Endometrium (tissue), 2 donors: Measurements from ENCODE around the gene SCNN1A.

Experiments
- FAIRE-seq: peaks from 2 replicates; lab custom pipeline; 2012; peaks lifted over from hg19 to GRCh38; lab: Jason Lieb, UNC
- donor health status: control.
- donor health status: control.

Gene SCNN1A

DNA sequence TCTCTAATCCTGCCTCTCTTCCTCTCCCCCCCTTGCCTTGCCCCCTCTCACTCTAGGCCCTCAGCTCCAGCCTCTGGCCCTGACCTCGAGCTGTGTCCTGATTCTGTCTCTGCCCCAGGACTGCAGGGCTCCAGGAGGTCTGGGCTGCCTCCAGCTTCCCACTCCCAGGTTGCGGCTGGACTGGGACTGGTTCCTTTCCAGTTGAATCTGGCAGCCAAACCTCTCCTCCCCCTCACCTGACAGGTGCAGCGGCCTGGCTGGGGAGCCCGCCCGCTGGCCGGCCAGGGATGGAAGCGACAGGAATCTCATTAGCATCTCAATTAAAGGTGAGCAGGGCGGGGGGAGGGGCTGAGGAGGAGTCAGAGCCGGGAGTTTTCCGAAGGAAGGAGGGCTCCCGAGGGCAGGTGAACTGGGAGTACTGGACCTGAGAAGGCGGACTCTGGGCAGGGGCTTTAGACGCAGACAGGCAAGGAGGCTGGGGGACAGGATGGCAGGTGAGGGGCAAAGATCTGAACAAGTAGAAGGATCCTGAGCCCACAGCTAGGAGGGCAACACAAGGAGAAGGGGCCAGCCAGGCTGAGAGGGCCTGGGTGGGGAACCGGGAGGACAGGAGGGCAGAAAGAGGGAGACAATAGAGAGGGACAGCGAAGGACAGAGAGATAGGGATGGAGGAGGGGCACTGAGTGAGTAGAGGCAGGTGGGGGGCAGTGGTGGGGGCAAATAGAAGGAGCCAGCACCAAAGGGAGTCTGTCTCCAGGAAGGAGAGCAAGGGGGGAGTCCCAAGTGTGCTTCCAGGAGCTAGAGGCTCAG is at the start of gene SCNN1A:
TSS of gene SCNN1A (minus strand) at position 295 of the 810 bp plus-strand sequence. CDS start 780 bp downstream, outside the sequence.
- FAIRE-seq, result no peak

DNA sequence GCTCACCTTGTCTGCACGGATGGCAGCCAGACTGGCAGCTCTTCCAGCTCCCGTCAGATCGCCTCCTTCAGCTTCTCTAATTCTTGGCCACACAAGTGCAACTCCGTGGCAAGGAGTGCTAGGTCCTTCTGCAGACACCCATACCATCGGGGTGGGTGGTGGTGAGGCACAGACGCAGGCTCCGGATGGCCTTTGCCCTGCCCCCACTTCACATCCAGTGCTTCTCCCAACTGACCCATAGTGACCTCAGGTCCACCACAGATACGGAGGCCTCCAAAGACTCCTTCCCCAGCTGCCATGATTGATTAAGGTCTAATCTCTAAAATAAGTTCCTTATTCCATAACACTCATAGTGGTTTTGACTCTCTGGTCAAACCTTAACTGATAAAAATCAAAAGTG is 49.5 kb upstream of the SCNN1A start:
- no peak for FAIRE-seq

DNA sequence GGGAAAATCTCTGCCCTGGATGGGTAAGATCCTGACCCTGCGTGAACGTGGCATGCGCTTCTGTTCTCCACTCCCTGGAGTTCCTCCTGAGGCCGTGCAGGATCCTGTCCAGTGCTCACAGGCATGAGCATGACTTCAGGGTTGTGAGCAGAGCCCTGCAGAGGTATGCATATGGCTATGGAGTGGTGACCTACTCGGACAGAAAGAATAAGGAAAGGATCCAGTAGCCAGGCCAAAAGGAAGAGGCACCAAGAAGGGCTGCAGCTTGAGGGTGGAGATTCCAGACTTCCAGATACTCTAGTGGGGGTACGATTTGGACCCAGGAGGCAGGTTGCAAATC is 48.6 kb upstream of the SCNN1A start:
- FAIRE-seq, result no peak

DNA sequence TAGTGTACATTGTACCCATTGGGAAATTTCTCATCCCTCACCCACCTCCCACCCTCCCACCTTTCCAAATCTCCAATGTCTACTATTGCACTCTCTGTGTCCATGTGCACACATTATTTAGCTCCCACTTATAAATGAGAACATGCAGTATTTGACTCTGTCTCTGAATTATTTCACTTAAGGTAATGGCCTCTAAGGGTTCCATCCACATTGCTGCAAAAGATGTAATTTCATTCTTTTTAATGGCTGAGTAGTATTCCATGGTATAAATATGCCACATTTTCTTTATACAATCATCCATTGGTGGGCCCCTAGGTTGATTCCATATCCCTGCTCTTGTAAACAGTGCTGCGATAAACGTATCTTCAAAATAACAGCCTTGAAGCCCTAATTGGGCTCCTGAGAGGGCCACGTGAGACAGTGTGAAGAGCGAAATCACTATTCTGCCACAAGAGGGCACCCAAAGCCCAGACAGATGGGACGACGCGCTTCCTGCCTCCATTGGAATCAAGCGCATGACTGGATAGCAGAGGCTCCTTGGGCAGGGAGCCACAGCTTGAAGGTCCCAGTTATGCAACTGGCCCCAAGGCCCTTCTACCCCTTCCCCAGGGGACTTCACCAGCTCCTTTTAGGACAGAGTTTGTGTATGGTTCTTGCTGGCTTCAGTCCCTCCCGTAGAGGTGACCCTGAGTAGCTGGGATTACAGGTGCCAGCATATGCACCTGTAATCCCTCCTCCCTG is 48.1 kb upstream of the SCNN1A start:
- peak; percentile 21 for FAIRE-seq

DNA sequence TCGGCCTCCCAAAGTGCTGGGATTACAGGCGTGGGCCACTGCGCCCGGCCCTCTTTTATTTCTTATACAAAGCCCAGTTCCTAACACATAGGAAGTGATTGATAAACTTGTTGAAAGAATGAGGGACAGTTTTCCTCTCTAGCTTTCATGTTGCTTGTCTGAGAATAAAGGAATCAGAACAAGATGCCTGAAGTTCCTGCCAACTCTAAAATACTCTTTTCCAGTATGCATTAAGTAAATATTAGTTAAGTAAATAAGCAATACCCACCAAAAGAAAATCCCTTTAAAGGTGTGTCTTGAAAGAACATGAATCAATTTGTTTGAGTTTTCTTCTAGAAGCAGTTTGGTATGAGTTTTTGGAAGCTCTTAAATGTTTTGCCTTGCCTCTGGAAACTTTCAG is 45.0 kb upstream of the SCNN1A start:
- no peak for FAIRE-seq

DNA sequence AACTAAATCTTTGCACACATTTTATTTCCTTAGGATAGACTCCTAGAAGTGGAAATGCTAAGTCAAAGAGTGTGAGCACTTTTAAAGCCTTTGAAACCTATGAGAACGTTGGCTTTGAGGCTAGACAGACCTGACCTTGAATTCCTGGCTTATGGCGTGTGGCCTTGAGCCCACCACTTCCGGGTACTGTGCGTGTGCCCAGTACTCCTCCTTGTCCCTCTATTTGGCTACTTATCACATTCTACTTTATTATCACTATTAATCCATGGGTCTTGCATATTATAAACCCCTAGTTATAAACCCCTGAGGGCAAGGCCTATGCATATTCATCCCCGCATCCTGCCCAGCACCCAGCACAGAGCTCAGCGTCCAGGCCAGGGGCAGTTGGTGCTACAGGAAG is 43.4 kb upstream of the SCNN1A start:
- no peak for FAIRE-seq

DNA sequence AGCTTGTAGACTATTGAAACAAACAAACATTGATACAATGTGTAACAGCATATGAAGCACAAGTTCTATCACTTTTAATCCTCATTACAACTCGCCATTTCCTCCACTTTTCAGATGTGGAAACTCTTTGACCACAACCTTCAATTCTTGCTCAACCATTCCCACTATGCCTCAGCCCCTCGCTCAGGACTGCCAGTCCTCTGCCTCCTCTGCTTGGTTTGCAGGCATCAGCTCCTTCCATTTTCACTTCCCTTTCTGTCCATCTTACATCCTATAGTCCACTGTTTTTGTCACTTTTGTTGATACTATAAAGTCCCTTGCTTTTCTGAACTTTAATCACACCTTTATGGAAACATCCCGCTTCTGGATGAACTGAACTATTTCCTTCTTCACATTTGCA is 41.2 kb upstream of the SCNN1A start:
- no peak for FAIRE-seq

DNA sequence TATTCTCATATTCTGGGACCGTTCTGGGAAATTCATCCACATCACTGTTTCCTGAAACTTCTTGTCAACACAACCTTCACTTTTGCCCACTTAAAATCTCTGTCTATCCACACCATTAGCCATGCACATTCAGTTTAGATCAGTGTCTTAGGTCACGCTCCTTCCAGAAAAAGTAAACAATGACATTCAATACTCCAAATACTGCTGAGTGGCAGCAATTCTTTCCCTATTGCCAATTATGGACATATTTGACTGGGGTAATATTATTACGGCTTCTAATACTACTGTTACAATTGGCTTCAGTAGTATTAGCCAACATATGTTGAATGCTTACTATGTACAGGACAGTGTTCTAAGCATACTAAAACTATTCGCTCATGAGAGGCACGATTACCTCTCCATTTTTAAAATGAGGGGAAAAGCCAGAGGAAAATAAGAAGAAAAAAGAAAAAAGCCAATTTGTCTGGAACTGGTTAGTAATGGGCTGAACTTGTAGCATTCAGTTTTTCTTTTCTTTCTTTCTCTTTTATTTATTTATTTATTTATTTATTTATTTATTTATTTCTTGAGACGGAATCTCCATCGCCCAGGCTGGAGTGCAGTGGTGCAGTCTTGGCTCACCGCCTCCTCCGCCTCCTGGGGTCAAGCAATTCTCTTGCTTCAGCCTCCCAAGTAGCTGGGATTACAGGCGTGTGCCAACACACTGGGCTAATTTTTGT is 32.0 kb upstream of the SCNN1A start:
- no peak for FAIRE-seq

DNA sequence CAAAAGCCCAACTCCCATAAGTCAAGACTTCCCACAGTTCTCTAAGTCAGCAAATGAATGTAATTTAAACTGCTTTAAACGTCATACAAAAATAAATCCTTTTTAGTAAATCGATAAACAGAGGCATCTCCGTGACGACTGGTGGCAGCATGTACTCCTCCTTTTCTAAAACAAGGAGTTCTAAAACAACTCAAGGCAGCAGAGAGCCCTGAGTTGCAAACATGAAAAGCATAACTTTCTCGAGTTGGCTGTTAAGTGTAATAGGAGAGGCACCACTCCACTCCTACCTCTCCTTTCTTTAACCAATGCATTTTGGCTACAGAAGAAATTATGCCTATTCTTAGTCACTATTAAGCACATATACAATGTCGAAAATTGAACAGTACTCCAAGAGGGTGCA is 30.6 kb upstream of the SCNN1A start:
- FAIRE-seq, result no peak

DNA sequence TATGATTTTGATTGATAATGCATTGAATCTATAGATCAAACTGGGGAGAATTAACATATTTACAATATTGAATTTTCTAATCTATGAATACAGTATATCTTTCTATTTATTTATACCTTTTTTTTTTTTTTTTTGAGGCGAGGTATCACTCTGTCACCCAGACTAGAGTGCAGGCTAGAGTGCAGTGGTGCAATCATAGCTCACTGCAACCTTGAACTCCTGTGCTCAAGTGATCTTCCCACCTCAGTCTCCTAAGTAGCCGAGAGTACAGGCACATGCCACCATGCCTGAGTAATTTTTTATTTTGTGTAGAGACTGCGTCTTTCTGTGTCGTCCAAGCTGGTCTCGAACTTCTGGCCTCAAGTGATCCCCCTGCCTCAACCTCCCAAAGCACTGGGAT is 29.0 kb upstream of the SCNN1A start:
- no peak for FAIRE-seq

DNA sequence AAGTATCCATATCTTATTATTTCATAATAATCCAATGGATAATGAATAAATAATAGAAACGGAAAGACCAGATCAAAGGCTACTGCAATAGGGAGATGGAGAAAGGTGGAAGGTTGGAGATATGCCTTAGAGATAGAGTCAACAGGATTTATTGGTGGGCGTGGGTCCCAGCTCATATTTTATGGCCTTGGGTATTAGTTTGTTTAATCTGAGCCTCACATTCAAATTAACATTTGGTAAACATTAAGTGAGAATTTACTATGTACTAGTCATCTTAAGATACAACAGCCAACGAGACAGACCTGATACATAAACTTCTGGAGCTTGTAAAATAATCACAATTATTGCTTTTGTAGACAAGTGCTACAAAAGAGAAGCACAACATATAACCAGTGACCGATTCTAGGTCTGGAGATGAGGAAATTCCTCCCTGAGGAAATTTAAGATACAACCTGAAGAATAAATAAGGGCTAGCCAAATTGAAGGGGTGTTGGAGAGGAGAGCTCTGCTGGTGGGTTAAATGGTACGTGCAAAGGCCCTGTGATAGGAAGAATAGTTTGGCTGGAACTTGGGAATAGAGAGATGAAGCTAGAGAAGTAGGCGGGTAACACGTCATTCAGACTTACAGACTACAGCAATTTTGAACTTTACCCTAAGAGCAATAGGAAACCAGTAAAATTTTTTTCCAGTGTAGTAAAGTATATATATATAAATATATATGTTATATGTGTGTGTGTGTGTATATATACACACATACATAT is 24.7 kb upstream of the SCNN1A start:
- FAIRE-seq, result no peak

DNA sequence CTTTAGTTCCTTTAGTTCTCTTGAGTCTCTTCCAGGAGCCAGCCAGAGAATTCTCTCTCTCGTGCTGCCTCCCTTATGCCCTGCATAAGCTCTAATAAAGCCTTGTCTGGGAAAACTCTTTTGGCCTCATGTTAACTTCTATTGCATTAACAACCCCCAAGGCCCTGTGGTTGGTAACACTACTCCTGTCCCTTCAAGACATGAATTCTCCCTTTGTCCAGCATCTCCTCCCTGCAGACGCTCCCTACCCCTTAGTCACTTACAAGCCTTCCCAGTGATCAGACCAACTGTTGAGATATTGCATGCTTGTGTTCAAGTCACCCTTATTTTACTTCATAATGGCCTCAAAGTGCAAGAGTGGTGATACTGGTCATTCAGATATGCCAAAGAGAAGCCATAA is 20.7 kb upstream of the SCNN1A start:
- no peak for FAIRE-seq

DNA sequence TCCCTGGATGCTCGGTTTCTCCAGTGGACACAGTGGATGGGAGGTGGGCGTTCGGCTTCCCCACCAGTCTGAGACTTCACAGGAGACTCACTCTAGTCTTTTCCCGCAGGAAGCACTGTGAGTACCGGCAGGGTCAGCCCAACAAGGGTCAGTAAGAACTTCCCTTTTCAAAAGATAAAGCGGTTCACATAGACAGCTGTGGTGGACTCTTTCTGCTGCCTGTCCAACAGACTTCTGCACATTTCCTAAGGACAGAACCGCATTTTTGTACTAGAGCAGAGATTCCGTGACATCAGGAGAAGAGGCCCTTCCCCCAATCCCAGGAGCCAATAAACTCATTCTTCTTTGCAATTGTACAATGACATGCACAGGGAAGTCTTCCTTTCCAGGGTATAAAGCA is 19.0 kb upstream of the SCNN1A start:
- FAIRE-seq, result no peak

DNA sequence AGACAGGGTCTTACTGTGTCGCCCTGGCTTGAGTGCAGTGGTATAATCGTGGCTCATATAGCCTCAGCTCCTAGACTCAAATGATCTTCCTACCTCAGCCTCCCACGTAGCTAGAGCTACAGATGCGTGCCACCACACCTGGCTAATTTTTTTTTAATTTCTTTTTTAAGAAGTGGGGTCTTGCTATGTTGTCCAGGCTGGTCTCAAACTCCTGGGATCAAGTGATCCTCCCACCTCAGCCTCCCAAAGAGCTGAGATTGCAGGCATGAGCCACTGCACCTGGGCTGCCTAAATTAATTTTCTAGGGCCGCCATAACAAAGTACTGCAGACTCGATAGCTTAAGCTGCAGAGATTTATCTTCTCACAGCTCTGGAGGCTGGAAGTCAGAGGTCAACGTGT is 17.7 kb upstream of the SCNN1A start:
- FAIRE-seq, result no peak

DNA sequence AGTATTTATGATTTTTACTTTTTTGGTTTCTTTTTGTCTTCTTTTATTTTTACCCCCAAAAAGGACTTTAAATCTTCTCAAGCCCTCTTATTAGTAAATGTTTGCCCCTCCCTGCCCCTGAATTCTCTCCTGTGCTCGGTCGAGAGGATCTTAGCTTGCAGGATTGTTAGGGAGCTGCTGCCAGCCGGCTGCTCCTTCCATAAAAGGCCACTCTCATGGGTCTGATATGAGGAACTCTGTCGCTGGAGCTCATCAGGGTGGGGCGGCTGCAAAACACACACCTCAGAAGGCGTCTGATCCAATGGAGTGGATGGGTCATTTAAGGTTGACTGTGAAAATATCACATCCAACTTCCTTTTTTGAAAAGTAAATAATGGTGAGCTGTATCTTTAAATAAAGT is 17.1 kb upstream of the SCNN1A start:
- FAIRE-seq, result no peak

DNA sequence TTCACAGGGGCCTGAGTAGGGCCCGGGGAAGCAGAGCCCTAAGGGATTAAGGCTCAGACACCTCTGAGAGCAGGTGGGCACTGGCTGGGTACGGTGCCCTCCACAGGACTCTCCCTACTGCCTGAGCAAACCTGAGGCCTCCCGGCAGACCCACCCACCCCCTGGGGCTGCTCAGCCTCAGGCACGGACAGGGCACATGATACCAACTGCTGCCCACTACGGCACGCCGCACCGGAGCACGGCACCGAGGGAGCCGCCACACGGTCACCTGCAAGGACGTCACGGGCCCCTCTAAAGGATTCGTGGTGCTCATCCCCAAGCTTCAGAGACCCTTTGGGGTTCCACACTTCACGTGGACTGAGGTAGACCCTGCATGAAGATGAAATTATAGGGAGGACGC is 15.7 kb upstream of the SCNN1A start:
- FAIRE-seq, result no peak

DNA sequence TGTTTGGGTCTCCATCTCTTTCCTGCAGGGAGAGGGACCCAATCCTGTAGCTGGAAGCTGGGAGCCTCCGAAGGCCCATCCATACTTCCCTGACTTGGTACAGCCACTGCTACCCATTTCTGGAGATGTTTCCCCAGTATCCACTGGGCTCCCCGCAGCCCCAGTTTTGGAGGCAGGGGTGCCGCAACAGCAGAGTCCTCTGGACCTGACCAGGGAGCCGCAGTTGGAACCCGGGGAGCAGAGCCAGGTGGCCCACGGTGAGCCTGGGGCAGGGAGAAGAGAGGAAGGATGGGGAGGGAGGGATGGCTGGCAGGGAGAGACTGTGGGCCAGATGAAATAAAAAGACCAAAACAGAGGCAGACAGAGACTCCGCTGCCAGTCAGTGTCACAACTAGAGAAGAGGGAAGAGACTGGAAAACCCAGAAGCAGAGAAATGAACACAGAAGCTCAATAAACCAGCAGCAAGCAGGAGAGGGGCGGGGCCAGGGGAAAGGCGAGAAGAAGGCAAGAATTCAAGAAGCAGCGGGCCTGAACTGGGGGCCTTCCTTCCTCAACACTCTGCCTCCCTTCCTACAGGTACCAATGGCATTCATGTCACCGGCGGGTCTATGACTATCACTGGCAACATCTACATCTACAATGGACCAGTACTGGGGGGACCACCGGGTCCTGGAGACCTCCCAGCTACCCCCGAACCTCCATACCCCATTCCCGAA is 14.9 kb upstream of the SCNN1A start:
- FAIRE-seq, result no peak

DNA sequence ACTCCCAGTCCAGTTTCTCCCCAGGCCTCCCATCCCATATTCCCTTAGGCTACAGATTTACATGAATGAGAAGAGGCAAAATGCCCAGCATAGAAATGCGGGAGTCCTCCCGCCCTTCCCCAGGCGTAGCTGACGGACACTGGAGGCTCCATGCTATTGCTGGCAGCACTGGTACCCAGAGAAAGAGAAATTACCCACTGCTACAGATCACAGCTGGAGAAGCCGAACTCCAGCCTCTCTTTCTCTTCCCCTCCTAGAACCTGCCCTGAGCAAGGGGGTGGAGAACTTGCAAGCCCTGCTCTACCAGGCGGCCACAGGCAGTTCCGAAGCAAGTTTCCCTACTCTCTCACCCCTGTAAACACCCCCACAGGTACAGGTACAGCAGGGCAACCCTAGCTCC is 12.2 kb upstream of the SCNN1A start:
- FAIRE-seq, result no peak

DNA sequence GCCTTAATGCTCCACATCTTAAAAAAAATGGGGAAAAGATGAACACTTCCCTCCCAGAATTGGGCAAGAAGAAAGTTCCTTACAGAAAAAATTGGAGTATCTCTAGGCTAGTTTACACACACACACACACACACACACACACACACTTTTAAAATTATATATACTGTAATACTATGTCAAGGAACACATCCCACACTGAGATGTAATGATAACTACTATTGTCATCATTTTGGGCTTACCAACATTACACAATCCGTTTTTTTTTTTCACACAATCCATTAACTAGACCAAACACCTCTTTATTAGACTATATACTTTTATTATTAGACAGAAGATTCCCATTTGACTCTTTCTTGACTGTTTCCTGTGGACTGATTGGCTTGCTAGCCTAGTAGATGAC is 11.1 kb upstream of the SCNN1A start:
- no peak for FAIRE-seq

DNA sequence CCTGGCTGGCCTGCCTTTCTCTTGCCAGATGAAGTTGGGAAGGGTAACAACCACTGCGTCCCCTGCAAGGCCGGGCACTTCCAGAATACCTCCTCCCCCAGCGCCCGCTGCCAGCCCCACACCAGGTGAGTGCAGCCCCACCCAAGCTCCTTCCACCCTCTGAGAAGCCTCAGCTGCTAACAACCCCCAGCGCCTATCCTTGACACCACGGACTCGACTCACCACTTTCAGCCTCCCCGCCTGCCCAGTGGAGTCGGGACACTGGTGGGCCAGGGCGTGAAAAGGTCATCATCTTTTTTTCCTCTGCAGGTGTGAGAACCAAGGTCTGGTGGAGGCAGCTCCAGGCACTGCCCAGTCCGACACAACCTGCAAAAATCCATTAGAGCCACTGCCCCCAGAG is 10.7 kb upstream of the SCNN1A start:
- FAIRE-seq, result no peak

DNA sequence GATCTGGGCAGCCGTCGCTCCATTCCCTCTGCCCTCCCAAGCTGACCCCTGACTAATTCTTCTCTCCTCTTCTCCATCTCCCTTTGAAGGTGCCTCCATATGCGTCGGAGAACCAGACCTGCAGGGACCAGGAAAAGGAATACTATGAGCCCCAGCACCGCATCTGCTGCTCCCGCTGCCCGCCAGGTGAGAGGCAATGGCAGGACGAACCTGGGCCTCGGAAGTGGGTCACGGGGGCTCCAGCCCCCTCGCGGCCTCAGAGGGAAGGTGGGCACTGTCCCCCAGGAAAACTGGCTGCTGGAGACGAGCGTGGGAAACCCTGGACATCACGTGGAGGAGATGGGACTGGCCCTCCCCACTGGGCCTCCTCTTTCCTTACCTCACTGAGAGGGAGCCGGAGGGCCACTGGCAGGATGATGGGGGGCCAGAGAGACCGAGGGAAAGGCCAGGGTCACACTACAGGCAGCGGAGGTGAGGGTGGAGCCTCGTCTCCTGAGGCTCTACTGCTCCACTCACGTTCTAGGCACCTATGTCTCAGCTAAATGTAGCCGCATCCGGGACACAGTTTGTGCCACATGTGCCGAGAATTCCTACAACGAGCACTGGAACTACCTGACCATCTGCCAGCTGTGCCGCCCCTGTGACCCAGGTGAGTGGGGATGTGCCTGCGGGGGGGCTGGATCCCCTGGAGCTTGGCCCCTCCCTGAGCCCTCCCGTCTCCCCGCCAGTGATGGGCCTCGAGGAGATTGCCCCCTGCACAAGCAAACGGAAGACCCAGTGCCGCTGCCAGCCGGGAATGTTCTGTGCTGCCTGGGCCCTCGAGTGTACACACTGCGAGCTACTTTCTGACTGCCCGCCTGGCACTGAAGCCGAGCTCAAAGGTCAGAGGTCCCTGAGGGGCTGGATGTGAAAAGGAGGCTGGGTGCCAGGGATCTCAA is 9.4 kb upstream of the SCNN1A start:
- FAIRE-seq, result no peak
